Activated CD4-positive, alpha-beta T cell treated with anti-CD3 and anti-CD28 coated beads for 24 hours (primary cell): ENCODE results near the gene ANGPT4.

Experiments
- DNase-seq, 2 donors: peaks; one replicate each; pipeline ENCODE4 v3.0.0-alpha.2; 2020; ENCODE audit warnings: low read depth in 2 of 2

The ANGPT4 gene

GRCh38 chr20:939606-940005 is 23.5 kb upstream of the ANGPT4 start:
- no peak for DNase-seq

DNA sequence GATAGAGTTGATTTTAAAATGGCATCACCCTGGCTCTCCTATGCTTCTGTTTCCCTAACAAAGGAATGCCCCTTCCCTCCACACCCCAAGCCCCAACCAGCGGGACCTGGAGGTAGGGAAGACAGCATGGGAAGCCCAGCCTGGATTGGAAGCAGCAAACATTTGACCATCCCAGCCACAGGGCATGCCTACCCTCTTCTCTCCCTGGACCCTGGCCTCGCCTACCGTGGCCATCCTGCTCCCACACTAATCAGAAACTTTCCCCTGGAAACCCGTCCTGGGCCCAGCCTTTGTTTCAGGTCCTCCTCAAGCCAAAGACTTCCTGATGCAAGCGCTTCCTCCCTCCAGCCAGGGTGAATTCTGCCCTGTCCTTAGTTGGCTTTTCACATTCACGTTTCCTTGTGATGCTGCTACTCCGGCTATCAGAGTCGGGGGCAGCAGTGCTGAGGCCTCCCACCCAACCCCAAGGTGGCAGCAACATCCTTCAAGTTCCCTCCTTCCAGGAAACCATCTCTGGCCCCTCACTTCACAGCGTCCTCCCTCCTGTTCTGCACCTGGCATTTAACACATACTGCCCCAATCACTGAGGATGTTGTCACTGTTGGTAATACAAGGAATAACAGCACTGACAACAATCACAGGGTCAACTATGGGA is 18.2 kb upstream of the ANGPT4 start:
- DNase-seq, result no peak

DNA sequence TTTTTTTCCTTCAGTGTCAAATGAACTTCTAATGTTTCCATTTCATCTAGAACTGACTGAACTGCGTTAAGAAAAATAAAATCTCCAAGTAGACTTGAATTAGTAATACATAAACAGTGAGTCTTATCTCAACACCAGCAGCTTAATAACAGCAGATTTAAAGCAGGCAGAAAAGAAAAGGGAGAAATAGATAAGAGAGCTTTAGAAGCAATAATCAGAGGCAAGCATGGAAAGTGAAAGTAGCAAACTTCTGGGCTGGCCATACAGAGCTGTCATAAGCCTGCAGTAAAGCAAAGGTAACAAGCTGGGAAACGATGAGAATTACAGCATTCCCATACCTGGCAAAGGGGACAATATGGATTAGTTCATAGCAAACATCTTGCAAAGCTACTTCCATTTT is 16.9 kb upstream of the ANGPT4 start:
- no peak for DNase-seq

GRCh38 chr20:931401-931800 is 15.3 kb upstream of the ANGPT4 start:
- no peak for DNase-seq

- no peak for DNase-seq
These were observed 10.5 kb upstream of the ANGPT4 start for GRCh38 chr20:926670-927069.

DNA sequence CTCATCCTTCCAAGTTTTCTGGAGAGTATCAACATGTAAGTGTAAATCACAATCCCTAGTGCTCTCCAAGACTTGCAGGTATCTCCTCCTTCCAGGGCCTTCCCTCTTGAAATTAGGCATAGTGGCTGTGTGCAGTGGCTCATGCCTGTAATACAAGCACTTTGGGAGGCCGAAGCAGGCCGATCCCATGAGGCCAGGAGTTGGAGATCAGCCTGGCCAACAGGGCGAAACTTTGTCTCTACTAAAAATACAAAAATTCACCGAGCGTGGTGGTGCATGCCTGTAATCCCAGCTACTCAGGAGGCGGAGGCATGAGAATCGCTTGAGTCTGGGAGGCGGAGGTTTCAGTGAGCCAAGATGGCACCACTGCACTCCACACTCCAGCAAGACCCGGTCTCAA is 9.4 kb upstream of the ANGPT4 start:
- DNase-seq, result no peak

GRCh38 chr20:924639-925038 is 8.5 kb upstream of the ANGPT4 start:
- no peak for DNase-seq

DNA sequence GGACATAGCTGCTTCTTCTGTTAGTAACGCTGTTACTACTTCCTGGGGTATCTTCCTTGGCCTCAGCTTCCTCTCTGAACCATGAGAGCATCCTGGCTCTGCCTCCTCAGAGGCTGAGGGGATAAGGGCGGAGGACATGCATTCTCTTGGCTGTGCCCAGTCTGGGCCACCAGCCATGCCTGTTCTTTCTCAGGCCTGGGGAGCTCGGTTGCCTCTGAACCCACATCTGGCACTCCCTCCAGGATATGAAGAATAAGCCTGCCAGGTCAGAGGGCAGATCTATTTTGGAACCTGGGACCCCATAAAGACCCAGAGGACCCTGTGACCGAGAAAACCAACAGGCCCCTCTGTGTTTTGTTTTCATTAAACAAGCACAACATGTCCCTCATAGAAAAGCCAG is 6.6 kb upstream of the ANGPT4 start:
- no peak for DNase-seq

- DNase-seq, result no peak
These were observed 4.9 kb upstream of the ANGPT4 start for GRCh38 chr20:921068-921467.

DNA sequence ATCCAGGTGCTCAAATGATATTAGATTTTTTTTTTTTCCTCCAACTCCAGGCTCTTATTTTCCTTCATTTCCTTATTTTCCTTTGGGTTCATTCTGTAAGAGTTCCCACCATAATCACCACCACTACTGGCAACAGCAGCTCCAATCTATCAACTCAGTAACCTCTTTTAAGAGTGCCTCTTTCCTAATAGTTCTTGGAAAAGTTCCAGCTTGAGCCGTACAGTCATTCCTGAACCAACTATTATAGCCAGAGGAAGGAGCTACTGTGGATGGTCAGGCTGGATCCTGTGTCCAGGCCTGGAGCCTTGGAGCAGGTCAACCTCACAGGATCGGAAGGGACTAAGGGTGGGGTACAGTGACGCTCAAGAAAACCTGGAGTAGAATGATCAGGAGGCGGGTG is 4.2 kb upstream of the ANGPT4 start:
- DNase-seq, result no peak

DNA sequence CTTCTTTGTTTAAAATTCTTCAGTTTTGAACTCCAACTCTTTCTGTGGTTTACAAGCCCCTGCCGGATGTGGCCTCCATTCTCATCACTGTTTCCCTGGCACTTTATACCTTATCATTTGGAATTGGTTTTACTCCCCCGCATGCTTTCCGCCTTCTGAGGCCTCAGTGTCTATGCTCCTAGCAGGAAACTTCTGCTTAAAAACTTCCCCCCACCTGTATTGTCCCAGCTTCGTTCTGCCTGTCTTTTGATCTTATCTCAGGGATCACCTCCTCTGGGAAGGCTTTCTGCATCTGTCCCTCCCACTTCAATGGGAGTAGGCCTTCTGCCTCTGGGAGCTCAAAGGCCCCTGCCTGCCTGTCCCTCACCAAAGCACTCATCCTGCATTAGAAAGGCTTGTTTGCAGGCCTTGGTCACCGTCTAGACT is 3.4 kb upstream of the ANGPT4 start:
- no peak for DNase-seq

DNA sequence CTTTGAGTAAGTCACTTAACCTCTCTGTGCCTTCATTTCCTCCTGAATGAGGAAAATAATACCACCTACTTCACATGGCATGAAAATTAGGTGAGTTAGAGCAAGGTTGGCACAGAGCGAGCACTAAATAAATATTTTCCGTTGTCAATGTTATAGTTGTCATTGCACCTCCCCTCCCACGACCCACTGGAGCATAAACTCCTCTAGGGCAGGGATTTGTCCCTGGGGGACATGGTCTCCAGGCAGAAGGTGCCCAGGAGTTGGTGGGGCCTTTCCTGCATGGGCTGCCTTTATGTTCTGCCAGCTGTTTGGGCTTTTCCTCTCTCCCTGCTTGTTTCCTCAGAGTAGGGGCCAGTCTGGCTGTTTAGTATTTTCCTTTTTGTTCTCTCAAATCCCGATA is 1.3 kb upstream of the ANGPT4 start:
- DNase-seq, result no peak

- DNase-seq, result no peak
These were observed 691 bp upstream of the ANGPT4 start for GRCh38 chr20:916825-917224.

DNA sequence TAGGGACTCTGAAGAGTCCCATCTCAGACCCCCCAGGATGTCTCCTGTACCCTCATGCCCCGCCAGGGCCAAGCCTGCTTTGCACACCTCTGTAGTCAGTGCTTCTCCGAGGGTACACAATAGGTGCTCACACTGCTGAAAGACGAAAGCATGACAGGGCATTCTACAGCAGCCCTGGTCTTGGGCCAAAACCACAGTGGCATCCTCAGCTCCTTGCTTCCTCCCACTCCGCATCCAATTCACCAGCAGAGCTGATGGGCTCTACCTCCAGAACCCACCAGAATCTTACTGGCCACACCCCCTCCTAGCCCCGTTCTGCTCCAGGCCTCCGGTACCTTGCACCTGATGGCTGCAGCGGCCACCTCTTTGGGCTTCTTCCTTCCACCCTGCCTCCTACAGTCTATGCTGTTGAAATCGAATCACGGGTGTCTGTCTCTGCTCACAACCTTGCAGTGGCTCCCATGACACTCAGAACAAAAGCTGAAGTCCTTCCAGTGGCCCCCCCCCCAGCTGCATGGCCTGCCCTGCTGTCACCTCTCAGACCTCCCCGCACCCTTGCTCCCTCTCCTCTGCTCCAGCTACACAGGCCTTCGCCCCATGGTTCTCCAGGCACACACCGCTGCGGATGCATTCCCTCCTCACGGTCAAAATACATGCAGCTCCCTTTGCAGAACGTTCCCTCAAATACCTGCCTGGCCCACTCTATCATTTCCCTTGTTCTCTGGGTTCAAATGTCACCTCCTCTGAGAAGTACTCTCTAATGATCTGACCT is 1.2 kb downstream of the ANGPT4 start:
- no peak for DNase-seq

GRCh38 chr20:913306-913849 is 2.8 kb downstream of the ANGPT4 start:
- DNase-seq, result no peak

DNA sequence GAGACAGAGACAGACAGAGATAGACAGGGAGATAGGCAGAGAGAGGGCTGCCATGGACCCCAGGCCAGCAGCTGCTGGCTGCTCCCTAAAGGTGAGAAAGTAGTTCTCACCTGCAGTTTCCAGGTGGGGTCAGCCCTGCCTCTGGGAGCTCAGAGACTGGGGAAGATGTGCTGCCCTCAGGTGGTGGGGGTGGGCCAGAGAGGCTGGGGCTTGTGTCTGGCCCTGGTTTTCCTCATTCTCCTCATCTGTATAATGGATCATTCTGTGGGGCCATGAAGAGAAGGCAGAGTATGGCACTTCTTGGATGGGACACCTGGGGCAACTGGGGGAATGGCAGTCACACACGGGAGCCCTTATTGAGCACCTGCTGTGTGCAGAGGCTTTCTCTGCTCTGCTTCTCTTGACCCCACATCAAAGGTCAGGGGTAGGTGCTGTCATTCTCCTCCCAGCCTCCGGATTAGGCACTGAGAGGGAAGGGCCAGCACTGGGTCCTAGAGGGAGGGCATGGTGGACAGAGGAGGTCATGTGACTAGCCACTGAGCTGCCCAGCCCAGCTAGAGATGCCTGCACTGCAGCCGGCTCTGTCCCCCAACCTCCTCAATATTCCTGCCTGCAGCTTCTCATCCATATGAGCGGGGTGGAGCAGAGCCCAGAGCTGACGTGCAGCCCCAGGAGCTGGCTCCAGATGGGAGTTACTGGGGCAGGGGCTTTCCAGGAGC is 4.1 kb downstream of the ANGPT4 start:
- DNase-seq, result no peak

GRCh38 chr20:910870-911770 is 5.0 kb downstream of the ANGPT4 start:
- no peak for DNase-seq

GRCh38 chr20:910132-910869 is 5.8 kb downstream of the ANGPT4 start:
- DNase-seq, result no peak

DNA sequence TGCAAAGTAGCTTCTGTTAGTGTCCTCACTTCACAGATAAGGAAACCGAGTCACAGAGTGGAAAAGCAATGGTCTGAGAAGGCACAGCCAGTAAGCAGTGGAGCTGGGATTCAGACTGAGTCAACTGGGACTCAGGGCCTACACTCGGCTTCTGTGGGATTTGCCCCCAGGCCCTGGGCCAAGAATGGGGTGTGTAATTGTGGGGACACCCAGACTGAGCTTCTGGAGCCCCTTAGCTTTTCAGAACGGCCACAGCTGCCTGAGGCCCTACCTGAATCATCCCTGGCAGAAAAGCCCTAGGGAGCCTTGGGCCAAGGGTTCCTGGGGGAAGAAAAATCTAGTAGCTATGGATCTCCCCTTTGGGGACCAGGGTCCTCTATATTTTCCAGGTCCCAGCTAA is 6.5 kb downstream of the ANGPT4 start:
- DNase-seq, result no peak

GRCh38 chr20:906703-907270 is 9.3 kb downstream of the ANGPT4 start:
- no peak for DNase-seq
